Nephron progenitor cell (in vitro differentiated cells): ENCODE data around the gene NPM3.

Experiments used
- DNase-seq: peaks from one replicate; pipeline ENCODE4 v3.0.0; 2021
- H3K27ac Mint-ChIP-seq: 2 replicates; pipeline ENCODE4 v1.8.0; 2021; ENCODE audit warnings: mild to moderate bottlenecking, moderate library complexity, mixed read lengths
- H3K27me3 Mint-ChIP-seq: 2 replicates; pipeline ENCODE4 v1.8.0; 2021; ENCODE audit warnings: mild to moderate bottlenecking, low read depth, mixed read lengths; ENCODE audit not compliant: poor library complexity
- H3K36me3 Mint-ChIP-seq: 2 replicates; pipeline ENCODE4 v1.8.0; 2021; ENCODE audit warnings: low read depth, mixed read lengths
- H3K4me1 Mint-ChIP-seq: 2 replicates; pipeline ENCODE4 v1.8.0; 2021; ENCODE audit warnings: mixed read lengths
- H3K4me3 Mint-ChIP-seq: 2 replicates; pipeline ENCODE4 v1.8.0; 2021; ENCODE audit warnings: mild to moderate bottlenecking, moderate library complexity, mixed read lengths
- H3K9me3 Mint-ChIP-seq: 2 replicates; pipeline ENCODE4 v1.8.0; 2021; ENCODE audit warnings: mild to moderate bottlenecking, moderate library complexity, mixed read lengths
- CTCF ChIP-seq: fragments of 200-600 bp; sonication (generic); IDR thresholded peaks from 2 replicates; pipeline ENCODE4 v1.5.0; 2021; ENCODE audit warnings: antibody characterized with exemption

Gene NPM3

GRCh38 chr10:101772895-101773761, 10.1 kb downstream of the NPM3 start:
- Mint-ChIP-seq H3K9me3 (no peaks in the 10 kb centered on the region), H3K27ac (peak overlapping the region; percentile 36), H3K27me3 (peaks cover 33% of the 10 kb centered on the region), H3K4me1 (peaks cover 75% of the 10 kb centered on the region), H3K4me3 (peak overlapping the region; percentile 76), H3K36me3 (no peaks in the 10 kb centered on the region)
- no peak for TF ChIP-seq CTCF
- DNase-seq: no peak

GRCh38 chr10:101772017-101772894, 11.0 kb downstream of the NPM3 start:
- Mint-ChIP-seq H3K9me3 (no peaks in the 10 kb centered on the region), H3K4me1 (peaks cover 75% of the 10 kb centered on the region), H3K27me3 (peaks cover 25% of the 10 kb centered on the region), H3K27ac (peak overlapping the region; percentile 48), H3K36me3 (no peaks in the 10 kb centered on the region), H3K4me3 (peak overlapping the region; percentile 76)
- no peak for TF ChIP-seq CTCF
- DNase-seq: no peak

GRCh38 chr10:101771380-101771779, 11.9 kb downstream of the NPM3 start:
- H3K9me3 Mint-ChIP-seq: no peaks in the 10 kb centered on the region
- H3K4me1 Mint-ChIP-seq: peaks cover 84% of the 10 kb centered on the region
- peak overlapping the region; percentile 52 for H3K4me3 Mint-ChIP-seq
- H3K36me3 Mint-ChIP-seq: no peaks in the 10 kb centered on the region
- no peak for TF ChIP-seq CTCF
- no peak overlapping the region for H3K27ac Mint-ChIP-seq
- no peak for DNase-seq
- H3K27me3 Mint-ChIP-seq: peaks cover 16% of the 10 kb centered on the region

GRCh38 chr10:101770331-101771215, 12.7 kb downstream of the NPM3 start:
- no peak overlapping the region for H3K4me3 Mint-ChIP-seq
- H3K4me1 Mint-ChIP-seq: peaks cover 91% of the 10 kb centered on the region
- TF ChIP-seq CTCF: no peak
- no peak for DNase-seq
- H3K9me3 Mint-ChIP-seq: no peaks in the 10 kb centered on the region
- peaks cover 19% of the 10 kb centered on the region for H3K27me3 Mint-ChIP-seq
- H3K27ac Mint-ChIP-seq: no peak overlapping the region
- H3K36me3 Mint-ChIP-seq: no peaks in the 10 kb centered on the region

- Mint-ChIP-seq H3K9me3 (no peaks in the 10 kb centered on the region), H3K27ac (peak overlapping the region; percentile 71), H3K4me3 (no peak overlapping the region), H3K36me3 (no peaks in the 10 kb centered on the region), H3K4me1 (peaks cover 92% of the 10 kb centered on the region), H3K27me3 (peaks cover 17% of the 10 kb centered on the region)
- DNase-seq: no peak
- TF ChIP-seq CTCF: no peak
These were observed 13.6 kb downstream of the NPM3 start for GRCh38 chr10:101769541-101770180.
